Measurements from ENCODE around the gene CCDC110. TPM values are rescaled to one million over a fixed set of nuclear protein-coding genes. Genes with fewer than 3 reads are reported as not detected.

Gene CCDC110
- total and polyA plus RNA-seq, 9 of the 15 experiments (the other 6 are each of a cell fraction or from before 2014, with no cell fraction given): 0.04 to 0.35 (median 0.07) TPM; not detected in 4

DNA sequence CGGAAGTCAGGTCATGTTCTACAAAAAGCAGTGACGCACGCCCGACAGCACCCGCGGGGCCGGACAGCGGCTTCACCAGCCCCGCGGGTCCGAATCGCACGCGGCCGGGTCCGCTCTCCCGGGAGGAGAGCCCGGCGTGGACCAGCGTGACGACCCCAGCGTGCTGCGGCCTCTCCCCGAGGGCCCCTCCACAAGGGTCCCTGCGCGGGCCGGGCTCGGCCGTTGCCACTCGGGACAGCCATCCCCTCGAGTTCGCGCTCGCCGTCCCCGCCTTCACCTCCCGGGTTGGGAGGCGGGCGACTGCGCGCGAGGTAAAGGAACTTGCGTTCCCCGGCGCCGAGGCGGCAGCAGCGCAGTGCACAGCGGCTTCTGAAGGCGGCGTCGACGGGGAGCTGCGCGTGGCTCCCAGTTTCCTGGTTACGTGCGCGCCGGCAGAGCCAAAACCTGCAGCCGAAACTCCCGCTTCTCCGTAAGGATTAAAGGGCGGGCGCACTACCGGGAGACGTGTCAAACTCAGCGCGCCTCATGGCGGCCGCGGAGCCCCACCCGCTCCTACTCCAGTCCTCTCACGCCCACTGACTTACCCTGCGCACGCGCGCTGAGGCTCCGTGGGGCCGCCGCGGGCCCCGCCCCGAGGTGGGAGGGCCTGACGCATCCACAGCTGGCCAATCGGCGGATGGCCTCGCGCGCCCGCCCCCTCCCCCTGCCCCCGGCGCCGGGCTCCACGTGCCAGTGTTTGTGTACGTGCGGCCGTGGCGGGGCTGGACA is 75.4 kb downstream of the CCDC110 start (continued):
- TF ChIP-seq, protein P1, sequence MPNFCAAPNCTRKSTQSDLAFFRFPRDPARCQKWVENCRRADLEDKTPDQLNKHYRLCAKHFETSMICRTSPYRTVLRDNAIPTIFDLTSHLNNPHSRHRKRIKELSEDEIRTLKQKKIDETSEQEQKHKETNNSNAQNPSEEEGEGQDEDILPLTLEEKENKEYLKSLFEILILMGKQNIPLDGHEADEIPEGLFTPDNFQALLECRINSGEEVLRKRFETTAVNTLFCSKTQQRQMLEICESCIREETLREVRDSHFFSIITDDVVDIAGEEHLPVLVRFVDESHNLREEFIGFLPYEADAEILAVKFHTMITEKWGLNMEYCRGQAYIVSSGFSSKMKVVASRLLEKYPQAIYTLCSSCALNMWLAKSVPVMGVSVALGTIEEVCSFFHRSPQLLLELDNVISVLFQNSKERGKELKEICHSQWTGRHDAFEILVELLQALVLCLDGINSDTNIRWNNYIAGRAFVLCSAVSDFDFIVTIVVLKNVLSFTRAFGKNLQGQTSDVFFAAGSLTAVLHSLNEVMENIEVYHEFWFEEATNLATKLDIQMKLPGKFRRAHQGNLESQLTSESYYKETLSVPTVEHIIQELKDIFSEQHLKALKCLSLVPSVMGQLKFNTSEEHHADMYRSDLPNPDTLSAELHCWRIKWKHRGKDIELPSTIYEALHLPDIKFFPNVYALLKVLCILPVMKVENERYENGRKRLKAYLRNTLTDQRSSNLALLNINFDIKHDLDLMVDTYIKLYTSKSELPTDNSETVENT (CRISPR knock-in tag; IDR thresholded peaks at IDR 0.05): 0 out of 2 replicates have a peak, but pooled peaks have one; percentile 40
- TF ChIP-seq CREB1 (IDR thresholded peaks at IDR 0.05): peak; percentile 97
- peak; percentile 94 for TF ChIP-seq CREB1 (CRISPR knock-in tag; IDR thresholded peaks at IDR 0.05)
- no peak for TF ChIP-seq ZNF561 (CRISPR knock-in tag; conservative IDR thresholded peaks at IDR 0.05)
- TF ChIP-seq, protein P2, sequence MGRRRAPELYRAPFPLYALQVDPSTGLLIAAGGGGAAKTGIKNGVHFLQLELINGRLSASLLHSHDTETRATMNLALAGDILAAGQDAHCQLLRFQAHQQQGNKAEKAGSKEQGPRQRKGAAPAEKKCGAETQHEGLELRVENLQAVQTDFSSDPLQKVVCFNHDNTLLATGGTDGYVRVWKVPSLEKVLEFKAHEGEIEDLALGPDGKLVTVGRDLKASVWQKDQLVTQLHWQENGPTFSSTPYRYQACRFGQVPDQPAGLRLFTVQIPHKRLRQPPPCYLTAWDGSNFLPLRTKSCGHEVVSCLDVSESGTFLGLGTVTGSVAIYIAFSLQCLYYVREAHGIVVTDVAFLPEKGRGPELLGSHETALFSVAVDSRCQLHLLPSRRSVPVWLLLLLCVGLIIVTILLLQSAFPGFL (CRISPR knock-in tag; IDR thresholded peaks at IDR 0.05): no peak
- TF ChIP-seq NCOA6 (IDR thresholded peaks at IDR 0.05): peak; percentile 61; the same call in 1 of the 2 replicates
- TF ChIP-seq KAT8 (IDR thresholded peaks at IDR 0.05; ENCODE audit: low read depth): no peak
- no peak for TF ChIP-seq NFIX (CRISPR knock-in tag; IDR thresholded peaks at IDR 0.05; ENCODE audit: low read depth)
- TF ChIP-seq, protein P3, sequence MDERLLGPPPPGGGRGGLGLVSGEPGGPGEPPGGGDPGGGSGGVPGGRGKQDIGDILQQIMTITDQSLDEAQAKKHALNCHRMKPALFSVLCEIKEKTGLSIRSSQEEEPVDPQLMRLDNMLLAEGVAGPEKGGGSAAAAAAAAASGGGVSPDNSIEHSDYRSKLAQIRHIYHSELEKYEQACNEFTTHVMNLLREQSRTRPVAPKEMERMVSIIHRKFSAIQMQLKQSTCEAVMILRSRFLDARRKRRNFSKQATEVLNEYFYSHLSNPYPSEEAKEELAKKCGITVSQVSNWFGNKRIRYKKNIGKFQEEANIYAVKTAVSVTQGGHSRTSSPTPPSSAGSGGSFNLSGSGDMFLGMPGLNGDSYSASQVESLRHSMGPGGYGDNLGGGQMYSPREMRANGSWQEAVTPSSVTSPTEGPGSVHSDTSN (CRISPR knock-in tag; IDR thresholded peaks at IDR 0.05; ENCODE audit: low read depth): no peak
- TF ChIP-seq, protein P3 (tag; conservative IDR thresholded peaks at IDR 0.05; ENCODE audit: low read depth): no peak
- TF ChIP-seq NFIC (IDR thresholded peaks at IDR 0.05): peak; percentile 66
- TF ChIP-seq NUFIP1 (IDR thresholded peaks at IDR 0.05; ENCODE audit: partially characterized antibody): no peak
- TF ChIP-seq ZBED1 (IDR thresholded peaks at IDR 0.05): no peak
- TF ChIP-seq ZNF23 (CRISPR knock-in tag; IDR thresholded peaks at IDR 0.05): no peak
- TF ChIP-seq, protein P4, sequence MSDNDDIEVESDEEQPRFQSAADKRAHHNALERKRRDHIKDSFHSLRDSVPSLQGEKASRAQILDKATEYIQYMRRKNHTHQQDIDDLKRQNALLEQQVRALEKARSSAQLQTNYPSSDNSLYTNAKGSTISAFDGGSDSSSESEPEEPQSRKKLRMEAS (CRISPR knock-in tag; IDR thresholded peaks at IDR 0.05): peak; percentile 88
- no peak for TF ChIP-seq LEF1 (IDR thresholded peaks at IDR 0.05)

All from K562 (cell line).